T-helper 17 cell (primary cell): Measurements from ENCODE around the gene NAV2. TPM values are rescaled to one million over a fixed set of nuclear protein-coding genes. Genes with fewer than 3 reads are reported as not detected.

Experiments
- ATAC-seq: fragments of 150-1000 bp; cut with Tn5 transposase; 2 replicates; pipeline ENCODE4 v1.10.0; 2021; ENCODE audit warnings: mild to moderate bottlenecking, moderate library complexity
- DNase-seq, 3 donors: peaks; one replicate each; pipeline versions ENCODE4 v3.0.0 to v3.0.0-alpha.2; 2020 to 2021
- H3K9me3 ChIP-seq: one replicate; pipeline ENCODE4 v1.7.0; 2013; ENCODE audit warnings: low read length, mild to moderate bottlenecking; ENCODE audit not compliant: control insufficient read depth, poor library complexity, severe bottlenecking
- H3K27ac Mint-ChIP-seq: one replicate; pipeline ENCODE4 v1.8.0; 2022; ENCODE audit warnings: mild to moderate bottlenecking, moderate library complexity, mixed read lengths
- H3K27me3 Mint-ChIP-seq: one replicate; pipeline ENCODE4 v1.8.0; 2022; ENCODE audit warnings: mixed read lengths
- H3K36me3 Mint-ChIP-seq: one replicate; pipeline ENCODE4 v1.8.0; 2022; ENCODE audit warnings: low read depth, mixed read lengths
- H3K4me1 Mint-ChIP-seq: one replicate; pipeline ENCODE4 v1.8.0; 2022; ENCODE audit warnings: mild to moderate bottlenecking, mixed read lengths
- H3K4me3 Mint-ChIP-seq: one replicate; pipeline ENCODE4 v1.8.0; 2022; ENCODE audit warnings: mild to moderate bottlenecking, moderate library complexity, mixed read lengths
- total RNA-seq, 4 donors: library from RNA in 2 of 4; stranded (reverse) in 2 of 4; gene quantifications; one replicate each; pipeline ENCODE4 v1.2.3 and lab custom pipeline; 2022 to 2026

The NAV2 gene
- total RNA-seq, 2 donors from 2014 or later: 0.96 to 1.3 TPM

DNA sequence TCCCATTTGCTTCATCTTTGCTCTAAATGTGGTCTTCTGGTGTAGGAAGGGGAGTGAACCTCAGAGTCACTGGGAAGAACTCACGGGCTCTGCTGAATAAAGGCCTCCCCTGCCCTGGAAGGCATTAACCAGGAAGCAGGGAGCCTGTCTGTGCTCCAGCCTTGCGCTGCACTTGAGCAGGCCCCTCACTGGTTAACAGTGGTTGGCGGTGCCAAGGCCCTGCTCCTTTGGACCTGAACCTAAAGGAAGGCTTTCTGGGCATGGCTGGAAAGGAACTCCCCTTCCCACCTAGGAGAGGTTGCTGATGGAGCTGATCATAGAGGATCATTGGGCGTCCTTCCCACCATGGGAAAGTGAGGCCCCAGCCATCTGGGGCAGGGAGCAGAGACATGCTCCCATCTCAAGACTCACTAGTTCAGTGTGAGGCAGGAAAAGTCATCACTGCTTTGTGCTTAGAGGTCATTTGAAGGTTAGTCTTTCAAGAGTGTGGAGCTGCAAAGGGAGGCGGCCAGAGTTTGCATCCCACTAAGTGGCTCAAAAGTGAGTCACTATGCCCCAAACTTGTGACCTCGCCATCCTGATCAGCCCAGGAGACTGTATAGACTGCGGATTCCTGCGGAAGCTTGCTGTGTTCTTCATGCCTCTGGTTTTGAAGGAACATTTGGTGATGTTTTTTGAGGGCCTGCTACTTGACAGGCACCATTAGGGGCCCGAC, 397.3 kb downstream of the NAV2 start:
- Mint-ChIP-seq H3K36me3 (peaks cover under 1% of the 10 kb centered on the region), H3K4me3 (no peak overlapping the region), H3K27ac (no peak overlapping the region), H3K4me1 (peaks cover 10% of the 10 kb centered on the region), H3K27me3 (peaks cover 6% of the 10 kb centered on the region)
- ATAC-seq: no peak
- DNase-seq: no peak
- H3K9me3 ChIP-seq: no peaks in the 10 kb centered on the region

- peaks cover 8% of the 10 kb centered on the region for H3K4me1 Mint-ChIP-seq
Measured at GRCh38 chr11:20110908-20111669, 398.5 kb downstream of the NAV2 start.

DNA sequence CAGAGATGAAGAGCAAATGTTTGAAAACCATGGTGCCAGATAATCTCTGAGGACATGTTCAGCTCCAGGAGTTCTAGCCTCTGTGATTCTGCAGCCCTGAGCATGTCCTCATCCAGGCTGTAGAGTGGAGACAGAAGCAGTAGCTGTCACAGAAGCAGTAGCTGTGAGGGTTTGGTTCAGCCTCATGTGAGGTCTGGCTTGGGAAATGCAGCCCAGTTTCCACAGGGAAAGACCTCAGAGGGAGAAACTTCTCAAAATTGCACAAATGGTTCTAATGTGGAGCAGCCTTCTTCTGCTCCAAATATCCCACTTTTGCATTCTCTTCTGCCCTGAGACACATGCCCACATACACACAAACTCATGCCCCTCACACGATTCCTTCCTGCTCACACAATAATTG, 399.2 kb downstream of the NAV2 start:
- Mint-ChIP-seq H3K27me3 (peaks cover 6% of the 10 kb centered on the region), H3K4me3 (no peak overlapping the region), H3K4me1 (peaks cover 8% of the 10 kb centered on the region), H3K36me3 (no peaks in the 10 kb centered on the region), H3K27ac (peak overlapping the region; percentile 24)
- ATAC-seq (no peak), DNase-seq (no peak)
- no peaks in the 10 kb centered on the region for H3K9me3 ChIP-seq

More at GRCh38 chr11:20110908-20111669, 398.5 kb downstream of the NAV2 start:
- Mint-ChIP-seq H3K27me3 (peaks cover 6% of the 10 kb centered on the region), H3K4me3 (no peak overlapping the region), H3K27ac (no peak overlapping the region), H3K36me3 (no peaks in the 10 kb centered on the region)
- DNase-seq (peak in 1 of 3 donors; percentile 10), ATAC-seq (peak; percentile 85)
- H3K9me3 ChIP-seq: no peaks in the 10 kb centered on the region

GRCh38 chr11:20112291-20113148, 399.9 kb downstream of the NAV2 start:
- H3K27ac Mint-ChIP-seq: peak overlapping the region; percentile 24
- peaks cover 8% of the 10 kb centered on the region for H3K4me1 Mint-ChIP-seq
- no peaks in the 10 kb centered on the region for H3K9me3 ChIP-seq
- no peaks in the 10 kb centered on the region for H3K36me3 Mint-ChIP-seq
- no peak for ATAC-seq
- peaks cover 6% of the 10 kb centered on the region for H3K27me3 Mint-ChIP-seq
- no peak overlapping the region for H3K4me3 Mint-ChIP-seq
- DNase-seq: no peak

DNA sequence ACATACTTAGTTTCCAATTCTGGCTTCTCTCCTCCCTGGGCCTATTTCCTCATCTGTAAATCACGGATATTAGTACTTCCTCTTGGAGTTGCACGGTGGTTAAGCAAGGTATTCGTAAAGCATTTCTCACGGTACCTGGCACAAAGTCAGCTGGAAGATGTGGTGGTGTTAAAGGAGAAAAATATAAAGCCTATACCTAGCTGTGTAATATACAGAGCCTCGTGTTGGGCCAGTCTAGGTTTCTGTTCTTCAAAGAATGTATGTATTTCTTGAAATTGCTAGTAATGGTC, 400.5 kb downstream of the NAV2 start:
- peaks cover 7% of the 10 kb centered on the region for H3K27me3 Mint-ChIP-seq

DNA sequence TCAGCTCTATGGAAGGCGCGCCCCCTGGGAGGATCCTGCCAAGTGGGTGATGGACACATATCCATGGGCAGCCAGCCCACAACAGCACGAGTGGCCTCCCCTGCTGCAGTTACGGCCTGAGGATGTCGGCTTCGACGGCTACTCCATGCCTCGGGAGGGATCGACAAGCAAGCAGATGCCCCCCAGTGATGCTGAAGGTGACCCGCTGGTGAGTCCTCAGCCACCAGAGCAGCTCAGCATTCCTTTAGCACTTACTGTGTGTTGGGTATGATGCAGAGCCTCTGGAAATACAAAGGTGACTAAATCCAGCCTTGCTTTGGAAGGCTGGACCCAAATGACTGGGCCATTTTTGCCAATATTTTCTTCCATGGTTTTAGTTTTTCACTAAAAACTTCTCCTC, 402.0 kb downstream of the NAV2 start:
- H3K4me3 Mint-ChIP-seq: no peak overlapping the region
- no peak for ATAC-seq
- H3K36me3 Mint-ChIP-seq: peaks cover 5% of the 10 kb centered on the region
- H3K9me3 ChIP-seq: no peaks in the 10 kb centered on the region
- peaks cover 20% of the 10 kb centered on the region for H3K27me3 Mint-ChIP-seq
- H3K27ac Mint-ChIP-seq: no peak overlapping the region
- DNase-seq: no peak
- H3K4me1 Mint-ChIP-seq: peaks cover 7% of the 10 kb centered on the region

More for the DNA sequence above, 400.5 kb downstream of the NAV2 start:
- Mint-ChIP-seq H3K4me3 (no peak overlapping the region), H3K27ac (no peak overlapping the region), H3K36me3 (no peaks in the 10 kb centered on the region), H3K4me1 (peaks cover 8% of the 10 kb centered on the region)
- H3K9me3 ChIP-seq: no peaks in the 10 kb centered on the region
- ATAC-seq (no peak), DNase-seq (no peak)

GRCh38 chr11:20116825-20117224, 404.2 kb downstream of the NAV2 start:
- H3K9me3 ChIP-seq: no peaks in the 10 kb centered on the region
- no peak for ATAC-seq
- no peak for DNase-seq
- peaks cover 5% of the 10 kb centered on the region for H3K36me3 Mint-ChIP-seq
- H3K4me1 Mint-ChIP-seq: peaks cover 4% of the 10 kb centered on the region
- H3K27me3 Mint-ChIP-seq: peaks cover 37% of the 10 kb centered on the region
- no peak overlapping the region for H3K27ac Mint-ChIP-seq
- H3K4me3 Mint-ChIP-seq: no peak overlapping the region

DNA sequence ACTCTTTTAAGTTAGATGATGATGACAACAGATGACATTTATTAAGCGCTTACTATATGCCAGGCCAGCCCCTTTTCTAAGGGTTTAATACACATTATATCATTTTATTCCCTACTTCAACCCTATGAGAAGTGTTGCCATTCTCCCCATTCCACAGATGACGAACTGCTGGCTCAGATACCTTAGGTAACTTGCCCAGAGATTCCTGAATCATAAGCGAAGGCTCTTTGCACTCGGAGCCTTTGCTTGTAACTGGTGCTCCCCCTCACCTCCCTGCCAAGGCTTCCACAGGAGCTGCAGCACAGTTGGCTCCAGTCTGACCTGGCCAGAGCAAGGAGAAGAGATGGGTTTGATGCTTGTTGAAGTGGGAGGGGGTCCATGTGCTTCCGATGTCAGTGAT, 404.7 kb downstream of the NAV2 start:
- no peak overlapping the region for H3K4me3 Mint-ChIP-seq
- H3K9me3 ChIP-seq: no peaks in the 10 kb centered on the region
- peaks cover 2% of the 10 kb centered on the region for H3K4me1 Mint-ChIP-seq
- peaks cover 5% of the 10 kb centered on the region for H3K36me3 Mint-ChIP-seq
- DNase-seq: no peak
- no peak for ATAC-seq
- H3K27me3 Mint-ChIP-seq: peaks cover 42% of the 10 kb centered on the region
- no peak overlapping the region for H3K27ac Mint-ChIP-seq

GRCh38 chr11:20118209-20118608, 405.6 kb downstream of the NAV2 start:
- Mint-ChIP-seq H3K27me3 (peaks cover 41% of the 10 kb centered on the region), H3K4me3 (no peak overlapping the region), H3K36me3 (peaks cover 5% of the 10 kb centered on the region), H3K4me1 (peaks cover 2% of the 10 kb centered on the region), H3K27ac (no peak overlapping the region)
- H3K9me3 ChIP-seq: no peaks in the 10 kb centered on the region
- ATAC-seq (no peak), DNase-seq (no peak)

GRCh38 chr11:20119315-20119714, 406.7 kb downstream of the NAV2 start:
- Mint-ChIP-seq H3K4me1 (peaks cover 2% of the 10 kb centered on the region), H3K27me3 (peaks cover 40% of the 10 kb centered on the region), H3K27ac (no peak overlapping the region), H3K4me3 (no peak overlapping the region), H3K36me3 (peaks cover 5% of the 10 kb centered on the region)
- DNase-seq: no peak
- no peak for ATAC-seq
- no peaks in the 10 kb centered on the region for H3K9me3 ChIP-seq

GRCh38 chr11:20120134-20120925, 407.7 kb downstream of the NAV2 start:
- ATAC-seq: no peak

GRCh38 chr11:20122131-20122530, 409.5 kb downstream of the NAV2 start:
- ATAC-seq: no peak
- Mint-ChIP-seq H3K27ac (no peak overlapping the region), H3K27me3 (peaks cover 40% of the 10 kb centered on the region), H3K4me1 (peaks cover 2% of the 10 kb centered on the region), H3K36me3 (peaks cover 5% of the 10 kb centered on the region), H3K4me3 (no peak overlapping the region)
- no peaks in the 10 kb centered on the region for H3K9me3 ChIP-seq
- no peak for DNase-seq

More at GRCh38 chr11:20120134-20120925, 407.7 kb downstream of the NAV2 start:
- H3K4me3 Mint-ChIP-seq: no peak overlapping the region
- H3K36me3 Mint-ChIP-seq: peaks cover 5% of the 10 kb centered on the region
- H3K27ac Mint-ChIP-seq: no peak overlapping the region
- peaks cover 40% of the 10 kb centered on the region for H3K27me3 Mint-ChIP-seq
- DNase-seq: no peak
- H3K4me1 Mint-ChIP-seq: peaks cover 2% of the 10 kb centered on the region
- H3K9me3 ChIP-seq: no peaks in the 10 kb centered on the region
